HepG2 (cell line): ENCODE measurements around the gene PELI2. TPM values are rescaled to one million over a fixed set of nuclear protein-coding genes. Genes with fewer than 3 reads are reported as not detected.

Experiments used
- ATAC-seq: fragments of 200-7000 bp; cut with Tn5 transposase; 3 replicates; pipeline ENCODE4 v1.9.1; 2020; ENCODE audit warnings: mild to moderate bottlenecking, moderate library complexity
- BruUV-seq: library from RNA; stranded (reverse); fragments of 400-500 nt; replicated peaks from 2 replicates; lab custom pipeline; 2021; lab: Mats Ljungman, UMichigan
- CTCF ChIA-PET: fragments of 300-600 bp; formaldehyde crosslinking; extraction: SDS; loops from one replicate; lab custom pipeline; 2021; ENCODE audit warnings: low total read pairs, inconsistent platforms, low intra/inter-chr PET ratio; lab: Yijun Ruan, JAX
- POLR2A ChIA-PET: fragments of 350-600 bp; sonication (Branson Sonifier 250); formaldehyde crosslinking; loops from one replicate; lab custom pipeline; 2020; ENCODE audit warnings: antibody characterized with exemption, inconsistent platforms; lab: Yijun Ruan, JAX
- DNase-seq: peaks from one replicate; pipeline ENCODE4 v3.0.0-alpha.2; 2015; ENCODE audit warnings: low spot score
- FAIRE-seq: peaks from 3 replicates; lab custom pipeline; 2011; peaks lifted over from hg19 to GRCh38; lab: Jason Lieb, UNC
- H2AFZ ChIP-seq: one replicate; pipeline ENCODE4 v1.6.1; 2011; ENCODE audit warnings: low read length, inconsistent platforms
- H3K27ac ChIP-seq: fragments of 300-600 bp; 3 replicates; pipeline ENCODE4 v1.8.0; 2011; ENCODE audit warnings: mixed run types, mild to moderate bottlenecking, mixed read lengths, low read length, inconsistent platforms; ENCODE audit not compliant: insufficient read depth; ENCODE audit errors: extremely low read length
- H3K27me3 ChIP-seq, 2 experiments: fragments of 200-600 bp in 1 of 2; 2 replicates in 1 of 2; 3 replicates in 1 of 2; pipeline versions ENCODE4 v1.6.0 to v1.8.0; 2011; ENCODE audit warnings: low read length in 2 of 2, mild to moderate bottlenecking in 2 of 2, moderate library complexity in 2 of 2, inconsistent platforms in 1 of 2; ENCODE audit not compliant: insufficient read depth in 2 of 2, control insufficient read depth in 1 of 2
- H3K36me3 ChIP-seq, 2 experiments: fragments of 200-600 bp in 1 of 2; replicated peaks in 1 of 2; 2 replicates in 1 of 2; 3 replicates in 1 of 2; pipeline versions ENCODE4 v1.5.1 to v1.8.0; 2011; ENCODE audit warnings: low read length in 2 of 2, inconsistent platforms in 1 of 2; ENCODE audit not compliant: insufficient read depth in 2 of 2, control insufficient read depth in 1 of 2
- H3K4me1 ChIP-seq: 2 replicates; pipeline ENCODE4 v1.5.1; 2012; ENCODE audit warnings: low read length, inconsistent platforms; ENCODE audit not compliant: insufficient read depth
- H3K4me2 ChIP-seq: 2 replicates; pipeline ENCODE4 v1.6.0; 2011; ENCODE audit warnings: low read depth, low read length, inconsistent platforms
- H3K4me3 ChIP-seq, 3 experiments: fragments of 200-600 bp in 1 of 3; sonication (generic), shearing (Covaris generic) in 1 of 3; replicated peaks in 1 of 3; 2 replicates each; pipeline ENCODE4 v1.5.1; 2011 to 2016; ENCODE audit warnings: low read length in 3 of 3, inconsistent platforms in 2 of 3, low read depth in 2 of 3, mild to moderate bottlenecking in 2 of 3, control low read depth in 1 of 3, mixed read lengths in 1 of 3; ENCODE audit not compliant: insufficient read depth in 1 of 3
- H3K79me2 ChIP-seq: one replicate; pipeline ENCODE4 v1.6.1; 2011; ENCODE audit warnings: low read length, inconsistent platforms; ENCODE audit not compliant: insufficient read depth
- H3K9ac ChIP-seq: 2 replicates; pipeline ENCODE4 v1.6.0; 2011; ENCODE audit warnings: mild to moderate bottlenecking, low read depth, low read length, inconsistent platforms; ENCODE audit not compliant: insufficient read depth
- H3K9me3 ChIP-seq: 2 replicates; pipeline ENCODE4 v1.5.1; 2012; ENCODE audit warnings: mild to moderate bottlenecking, low read length
- H4K20me1 ChIP-seq: 2 replicates; pipeline ENCODE4 v1.6.0; 2011; ENCODE audit warnings: inconsistent platforms, mild to moderate bottlenecking, low read length, moderate library complexity; ENCODE audit not compliant: insufficient read depth
- ATAD3A ChIP-seq: sonication (generic); formaldehyde crosslinking; IDR thresholded peaks from 2 replicates; pipeline ENCODE4 v1.4.0; 2020; ENCODE audit warnings: missing genetic modification reagents
- BATF2 ChIP-seq: sonication (generic); formaldehyde crosslinking; IDR thresholded peaks from 2 replicates; pipeline ENCODE4 v1.8.0; 2022; ENCODE audit warnings: mild to moderate bottlenecking, missing genetic modification reagents, moderate library complexity
- HINFP ChIP-seq: sonication (generic); formaldehyde crosslinking; IDR thresholded peaks from 2 replicates; pipeline ENCODE4 v1.4.0; 2020; ENCODE audit warnings: low read depth, mild to moderate bottlenecking, missing genetic modification reagents
- JUND ChIP-seq: sonication (generic); formaldehyde crosslinking; IDR thresholded peaks from 2 replicates; pipeline ENCODE4 v1.8.0; 2022; ENCODE audit warnings: mild to moderate bottlenecking, missing genetic modification reagents
- KDM5B ChIP-seq: sonication (generic); formaldehyde crosslinking; IDR thresholded peaks from 2 replicates; pipeline ENCODE4 v1.4.0; 2020; ENCODE audit warnings: missing genetic modification reagents, mild to moderate bottlenecking, borderline replicate concordance
- NCOA2 ChIP-seq: sonication (generic); formaldehyde crosslinking; IDR thresholded peaks from 2 replicates; pipeline ENCODE4 v1.8.0; 2022; ENCODE audit warnings: inconsistent platforms
- NONO ChIP-seq, 2 experiments: fragments of 450-650 bp in 1 of 2; sonication (generic) in 1 of 2; formaldehyde crosslinking in 1 of 2; IDR thresholded peaks in 1 of 2; conservative IDR thresholded peaks in 1 of 2; 2 replicates each; pipeline versions ENCODE4 v1.6.1 to v1.8.0; 2017 to 2022; ENCODE audit warnings: mild to moderate bottlenecking in 1 of 2, missing genetic modification reagents in 1 of 2, moderate library complexity in 1 of 2
- SMAD3 ChIP-seq: sonication (generic); formaldehyde crosslinking; IDR thresholded peaks from 2 replicates; pipeline ENCODE4 v1.4.0; 2020; ENCODE audit warnings: missing genetic modification reagents
- ZKSCAN1 ChIP-seq: fragments of 150-350 bp; IDR thresholded peaks from 2 replicates; pipeline ENCODE4 v1.6.1; 2014; ENCODE audit warnings: low read length
- ZNF138 ChIP-seq: sonication (generic); formaldehyde crosslinking; IDR thresholded peaks from 2 replicates; pipeline ENCODE4 v1.5.0; 2020; ENCODE audit warnings: mild to moderate bottlenecking, low read depth, missing genetic modification reagents
- ZSCAN25 ChIP-seq: sonication (generic); formaldehyde crosslinking; IDR thresholded peaks from 2 replicates; pipeline ENCODE4 v1.8.0; 2022; ENCODE audit warnings: mild to moderate bottlenecking, missing genetic modification reagents
- WGBS: methylation state at CpG from one replicate; pipeline ENCODE4 v1.1.6; 2017; ENCODE audit warnings: low lambda C conversion rate; 5-methylcytosine and 5-hydroxymethylcytosine counted together
- in situ Hi-C: cut with HindIII; loops from 2 replicates; pipeline ENCODE4 v1.10.0; 2017; ENCODE audit warnings: low pct_unique_long_range_greater_than_20kb; ENCODE audit not compliant: extremely low pct_ligation_motif_present
- intact Hi-C: fragments of 100-400 bp; cut with micrococcal nuclease; formaldehyde crosslinking; loops from one replicate; pipeline ENCODE4 v1.10.0; 2022; ENCODE audit not compliant: unreplicated experiment
- polyA plus RNA-seq, 8 experiments: library from polyadenylated mRNA; depleted of rRNA in 3 of 8; stranded (reverse) in 7 of 8; unstranded in 1 of 8; fragments of >200 nt; fragmentation: Illumina TruSeq in 4 of 8; extraction: Trizol in 4 of 8; gene quantifications; 2 replicates each; pipeline versions ENCODE4 v1.2.1 to v1.2.3, GENCODE V29; 2011 to 2016; ENCODE audit warnings: low read depth in 4 of 8, missing spikeins in 1 of 8, mixed read lengths in 1 of 8; ENCODE audit not compliant: insufficient read depth in 1 of 8
- total RNA-seq, 5 experiments: library from RNA; depleted of rRNA; stranded (reverse); fragments of >200 nt; fragmentation: Illumina TruSeq; extraction: Trizol; gene quantifications; 2 replicates each; pipeline ENCODE4 v1.2.3, GENCODE V29; 2016; ENCODE audit warnings: low read depth in 1 of 5
- TF ChIP-seq, protein P1 (sequence below): sonication (generic); formaldehyde crosslinking; IDR thresholded peaks from 2 replicates; pipeline ENCODE4 v1.4.0; 2020; ENCODE audit warnings: mild to moderate bottlenecking, missing genetic modification reagents
- TF ChIP-seq, protein P2 (sequence below): sonication (generic); formaldehyde crosslinking; conservative IDR thresholded peaks from 2 replicates; pipeline ENCODE4 v1.4.0; 2020; ENCODE audit warnings: missing genetic modification reagents

PELI2 gene
- total and polyA plus RNA-seq, 2 of the 13 experiments (the other 11 are each of a cell fraction or from before 2014, with no cell fraction given) = 0.07 TPM; not detected in 1

- 0% methylated on average over 2 of the region's 2 CpGs for WGBS
- intact Hi-C loops (no loop called here), in situ Hi-C loops (no loop called here)
- FAIRE-seq (no peak), DNase-seq (no peak), ATAC-seq (no peak)
- no peak overlapping the region for H3K9ac ChIP-seq
- no peaks in the 10 kb centered on the region for H4K20me1 ChIP-seq
- H3K4me2 ChIP-seq = no peak overlapping the region
- H2AFZ ChIP-seq = no peak overlapping the region
- H3K79me2 ChIP-seq = no peaks in the 10 kb centered on the region
- BruUV-seq = no TSS peak
- TF ChIP-seq NCOA2 (CRISPR knock-in tag) = no peak
- no peaks in the 10 kb centered on the region for H3K27me3 ChIP-seq
- H3K27ac ChIP-seq = no peak overlapping the region
- CTCF ChIA-PET = no interaction called here
- POLR2A ChIA-PET = no interaction called here
- no peaks in the 10 kb centered on the region for H3K36me3 ChIP-seq
- no peak overlapping the region for H3K4me3 ChIP-seq
- H3K4me1 ChIP-seq = no peaks in the 10 kb centered on the region
- H3K9me3 ChIP-seq = no peaks in the 10 kb centered on the region
These were observed 37.1 kb upstream of the PELI2 start for GRCh38 chr14:56081139-56081538.

- in situ Hi-C loops = no loop called here
- FAIRE-seq = no peak
- no peak for TF ChIP-seq ATAD3A (CRISPR knock-in tag)
- TF ChIP-seq BATF2 (CRISPR knock-in tag) = no peak
- TF ChIP-seq, protein P1, sequence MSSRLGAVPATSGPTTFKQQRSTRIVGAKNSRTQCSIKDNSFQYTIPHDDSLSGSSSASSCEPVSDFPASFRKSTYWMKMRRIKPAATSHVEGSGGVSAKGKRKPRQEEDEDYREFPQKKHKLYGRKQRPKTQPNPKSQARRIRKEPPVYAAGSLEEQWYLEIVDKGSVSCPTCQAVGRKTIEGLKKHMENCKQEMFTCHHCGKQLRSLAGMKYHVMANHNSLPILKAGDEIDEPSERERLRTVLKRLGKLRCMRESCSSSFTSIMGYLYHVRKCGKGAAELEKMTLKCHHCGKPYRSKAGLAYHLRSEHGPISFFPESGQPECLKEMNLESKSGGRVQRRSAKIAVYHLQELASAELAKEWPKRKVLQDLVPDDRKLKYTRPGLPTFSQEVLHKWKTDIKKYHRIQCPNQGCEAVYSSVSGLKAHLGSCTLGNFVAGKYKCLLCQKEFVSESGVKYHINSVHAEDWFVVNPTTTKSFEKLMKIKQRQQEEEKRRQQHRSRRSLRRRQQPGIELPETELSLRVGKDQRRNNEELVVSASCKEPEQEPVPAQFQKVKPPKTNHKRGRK (CRISPR knock-in tag) = no peak
- TF ChIP-seq ZSCAN25 (CRISPR knock-in tag) = no peak
- TF ChIP-seq SMAD3 (CRISPR knock-in tag) = no peak
- no peak for TF ChIP-seq KDM5B
- TF ChIP-seq ZKSCAN1 = no peak
- TF ChIP-seq, protein P2, sequence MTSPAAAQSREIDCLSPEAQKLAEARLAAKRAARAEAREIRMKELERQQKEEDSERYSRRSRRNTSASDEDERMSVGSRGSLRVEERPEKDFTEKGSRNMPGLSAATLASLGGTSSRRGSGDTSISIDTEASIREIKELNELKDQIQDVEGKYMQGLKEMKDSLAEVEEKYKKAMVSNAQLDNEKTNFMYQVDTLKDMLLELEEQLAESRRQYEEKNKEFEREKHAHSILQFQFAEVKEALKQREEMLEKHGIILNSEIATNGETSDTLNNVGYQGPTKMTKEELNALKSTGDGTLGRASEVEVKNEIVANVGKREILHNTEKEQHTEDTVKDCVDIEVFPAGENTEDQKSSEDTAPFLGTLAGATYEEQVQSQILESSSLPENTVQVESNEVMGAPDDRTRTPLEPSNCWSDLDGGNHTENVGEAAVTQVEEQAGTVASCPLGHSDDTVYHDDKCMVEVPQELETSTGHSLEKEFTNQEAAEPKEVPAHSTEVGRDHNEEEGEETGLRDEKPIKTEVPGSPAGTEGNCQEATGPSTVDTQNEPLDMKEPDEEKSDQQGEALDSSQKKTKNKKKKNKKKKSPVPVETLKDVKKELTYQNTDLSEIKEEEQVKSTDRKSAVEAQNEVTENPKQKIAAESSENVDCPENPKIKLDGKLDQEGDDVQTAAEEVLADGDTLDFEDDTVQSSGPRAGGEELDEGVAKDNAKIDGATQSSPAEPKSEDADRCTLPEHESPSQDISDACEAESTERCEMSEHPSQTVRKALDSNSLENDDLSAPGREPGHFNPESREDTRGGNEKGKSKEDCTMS = no peak
- TF ChIP-seq NONO (IDR thresholded peaks at IDR 0.05) = no peak
- TF ChIP-seq NONO (CRISPR knock-in tag; conservative IDR thresholded peaks at IDR 0.05) = no peak
- TF ChIP-seq HINFP (CRISPR knock-in tag) = no peak
- TF ChIP-seq ZNF138 (CRISPR knock-in tag) = no peak
- TF ChIP-seq JUND = no peak
These were observed 35.3 kb upstream of the PELI2 start for GRCh38 chr14:56082880-56083279.

More at GRCh38 chr14:56082880-56083279, 35.3 kb upstream of the PELI2 start:
- Histone ChIP-seq H3K79me2 (no peaks in the 10 kb centered on the region), H3K36me3 (no peaks in the 10 kb centered on the region), H2AFZ (no peak overlapping the region), H4K20me1 (no peaks in the 10 kb centered on the region), H3K9ac (no peak overlapping the region), H3K27ac (no peak overlapping the region), H3K27me3 (peaks cover 0 to 1% of the 10 kb centered on the region in 2 experiments; a peak in 1 of 5 replicates), H3K4me2 (no peak overlapping the region), H3K4me1 (no peaks in the 10 kb centered on the region), H3K4me3 (no peak overlapping the region), H3K9me3 (no peaks in the 10 kb centered on the region)
- WGBS = 0% methylated on average over 2 of the region's 2 CpGs
- ATAC-seq (no peak), DNase-seq (no peak)
- CTCF ChIA-PET = no interaction called here
- POLR2A ChIA-PET = no interaction called here
- BruUV-seq = no TSS peak
- intact Hi-C loops = no loop called here
